Effector memory CD4-positive, alpha-beta T cell (primary cell): ENCODE results near the gene PHACTR2.
"Not testable (repeated sequence)": the region's sequence is repeated elsewhere in the genome, so short reads cannot be mapped to it uniquely, and the experiment has no call there.

ENCODE experiments used
- DNase-seq, 3 donors: peaks; one replicate each; pipeline ENCODE4 v3.0.0-alpha.2; 2020
- H3K27ac ChIP-seq: 2 replicates; pipeline ENCODE4 v1.7.0; 2013; ENCODE audit warnings: mild to moderate bottlenecking, low read length, moderate library complexity; ENCODE audit not compliant: insufficient read depth, poor library complexity, severe bottlenecking
- H3K27me3 ChIP-seq: replicated peaks from 2 replicates; pipeline ENCODE4 v1.7.0; 2013; ENCODE audit warnings: mild to moderate bottlenecking, low read length; ENCODE audit not compliant: insufficient read depth, control insufficient read depth, poor library complexity, severe bottlenecking
- H3K36me3 ChIP-seq: 2 replicates; pipeline ENCODE4 v1.7.0; 2013; ENCODE audit warnings: mild to moderate bottlenecking, low read length, moderate library complexity; ENCODE audit not compliant: control insufficient read depth, insufficient read depth
- H3K4me1 ChIP-seq: 2 replicates; pipeline ENCODE4 v1.7.0; 2013; ENCODE audit warnings: low read length, mild to moderate bottlenecking; ENCODE audit not compliant: control insufficient read depth, insufficient read depth, poor library complexity, severe bottlenecking
- H3K4me3 ChIP-seq: 2 replicates; pipeline ENCODE4 v1.7.0; 2013; ENCODE audit warnings: low read length, low read depth, mild to moderate bottlenecking; ENCODE audit not compliant: insufficient read depth, poor library complexity, severe bottlenecking
- H3K9me3 ChIP-seq: 2 replicates; pipeline ENCODE4 v1.7.0; 2013; ENCODE audit warnings: mild to moderate bottlenecking, low read length, moderate library complexity; ENCODE audit not compliant: control insufficient read depth

PHACTR2 gene

GRCh38 chr6:143796551-143796950 is 118.8 kb downstream of the PHACTR2 start:
- peaks cover 11% of the 10 kb centered on the region for H3K36me3 ChIP-seq
- not testable (repeated sequence) for H3K4me1 ChIP-seq, H3K9me3 ChIP-seq, DNase-seq, H3K27me3 ChIP-seq, H3K4me3 ChIP-seq, H3K27ac ChIP-seq

GRCh38 chr6:143798487-143798886 is 120.7 kb downstream of the PHACTR2 start:
- H3K36me3 ChIP-seq, H3K27ac ChIP-seq, H3K9me3 ChIP-seq, H3K27me3 ChIP-seq, H3K4me1 ChIP-seq, H3K4me3 ChIP-seq, DNase-seq: not testable (repeated sequence)

- Histone ChIP-seq H3K36me3 (peaks cover 4% of the 10 kb centered on the region), H3K9me3 (no peaks in the 10 kb centered on the region), H3K4me1 (no peaks in the 10 kb centered on the region), H3K4me3 (no peak overlapping the region), H3K27me3 (no peaks in the 10 kb centered on the region), H3K27ac (no peak overlapping the region)
- DNase-seq: no peak
Measured at GRCh38 chr6:143802833-143803565, 125.2 kb downstream of the PHACTR2 start.

- Histone ChIP-seq H3K4me1 (no peaks in the 10 kb centered on the region), H3K9me3 (no peaks in the 10 kb centered on the region), H3K36me3 (peaks cover 4% of the 10 kb centered on the region), H3K27me3 (no peaks in the 10 kb centered on the region), H3K4me3 (no peak overlapping the region), H3K27ac (no peak overlapping the region)
- DNase-seq: no peak
Measured at GRCh38 chr6:143803769-143804568, 126.2 kb downstream of the PHACTR2 start.

- no peak overlapping the region for H3K27ac ChIP-seq
- DNase-seq: no peak
- H3K27me3 ChIP-seq: no peaks in the 10 kb centered on the region
- no peak overlapping the region for H3K4me3 ChIP-seq
- no peaks in the 10 kb centered on the region for H3K4me1 ChIP-seq
- no peaks in the 10 kb centered on the region for H3K9me3 ChIP-seq
- peaks cover 4% of the 10 kb centered on the region for H3K36me3 ChIP-seq
Measured at GRCh38 chr6:143804835-143805239, 127.1 kb downstream of the PHACTR2 start.

GRCh38 chr6:143806282-143807102 is 128.7 kb downstream of the PHACTR2 start:
- DNase-seq: no peak
- Histone ChIP-seq H3K27ac (no peak overlapping the region), H3K9me3 (no peaks in the 10 kb centered on the region), H3K4me3 (no peak overlapping the region), H3K4me1 (no peaks in the 10 kb centered on the region), H3K36me3 (peaks cover 4% of the 10 kb centered on the region), H3K27me3 (no peaks in the 10 kb centered on the region)

GRCh38 chr6:143807103-143807772 is 129.5 kb downstream of the PHACTR2 start:
- no peak for DNase-seq
- H3K27me3 ChIP-seq: no peaks in the 10 kb centered on the region
- no peak overlapping the region for H3K4me3 ChIP-seq
- H3K36me3 ChIP-seq: no peaks in the 10 kb centered on the region
- no peak overlapping the region for H3K27ac ChIP-seq
- no peaks in the 10 kb centered on the region for H3K4me1 ChIP-seq
- H3K9me3 ChIP-seq: no peaks in the 10 kb centered on the region

GRCh38 chr6:143810745-143811144 is 133.0 kb downstream of the PHACTR2 start:
- DNase-seq: no peak
- Histone ChIP-seq H3K36me3 (no peaks in the 10 kb centered on the region), H3K27ac (no peak overlapping the region), H3K4me3 (no peak overlapping the region), H3K9me3 (no peaks in the 10 kb centered on the region), H3K27me3 (no peaks in the 10 kb centered on the region), H3K4me1 (no peaks in the 10 kb centered on the region)

GRCh38 chr6:143811501-143812157 is 133.9 kb downstream of the PHACTR2 start:
- no peak overlapping the region for H3K27ac ChIP-seq
- H3K4me1 ChIP-seq: no peaks in the 10 kb centered on the region
- DNase-seq: no peak
- H3K36me3 ChIP-seq: no peaks in the 10 kb centered on the region
- no peaks in the 10 kb centered on the region for H3K9me3 ChIP-seq
- no peaks in the 10 kb centered on the region for H3K27me3 ChIP-seq
- no peak overlapping the region for H3K4me3 ChIP-seq
